ENCODE results near the gene MRPL52. TPM values are rescaled to one million over a fixed set of nuclear protein-coding genes. Genes with fewer than 3 reads are reported as not detected.

The MRPL52 gene
- total and polyA plus RNA-seq, 2 of the 13 experiments (the other 11 are each of a cell fraction or from before 2014, with no cell fraction given), result 118 to 329 TPM

- TF ChIP-seq, protein P1, sequence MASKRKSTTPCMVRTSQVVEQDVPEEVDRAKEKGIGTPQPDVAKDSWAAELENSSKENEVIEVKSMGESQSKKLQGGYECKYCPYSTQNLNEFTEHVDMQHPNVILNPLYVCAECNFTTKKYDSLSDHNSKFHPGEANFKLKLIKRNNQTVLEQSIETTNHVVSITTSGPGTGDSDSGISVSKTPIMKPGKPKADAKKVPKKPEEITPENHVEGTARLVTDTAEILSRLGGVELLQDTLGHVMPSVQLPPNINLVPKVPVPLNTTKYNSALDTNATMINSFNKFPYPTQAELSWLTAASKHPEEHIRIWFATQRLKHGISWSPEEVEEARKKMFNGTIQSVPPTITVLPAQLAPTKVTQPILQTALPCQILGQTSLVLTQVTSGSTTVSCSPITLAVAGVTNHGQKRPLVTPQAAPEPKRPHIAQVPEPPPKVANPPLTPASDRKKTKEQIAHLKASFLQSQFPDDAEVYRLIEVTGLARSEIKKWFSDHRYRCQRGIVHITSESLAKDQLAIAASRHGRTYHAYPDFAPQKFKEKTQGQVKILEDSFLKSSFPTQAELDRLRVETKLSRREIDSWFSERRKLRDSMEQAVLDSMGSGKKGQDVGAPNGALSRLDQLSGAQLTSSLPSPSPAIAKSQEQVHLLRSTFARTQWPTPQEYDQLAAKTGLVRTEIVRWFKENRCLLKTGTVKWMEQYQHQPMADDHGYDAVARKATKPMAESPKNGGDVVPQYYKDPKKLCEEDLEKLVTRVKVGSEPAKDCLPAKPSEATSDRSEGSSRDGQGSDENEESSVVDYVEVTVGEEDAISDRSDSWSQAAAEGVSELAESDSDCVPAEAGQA (IDR thresholded peaks at IDR 0.05; ENCODE audit: low read depth), result peak; percentile 95
- TF ChIP-seq, protein P1 (CRISPR knock-in tag; IDR thresholded peaks at IDR 0.05; ENCODE audit: borderline replicate concordance), result no peak
- TF ChIP-seq ZNF20 (CRISPR knock-in tag; IDR thresholded peaks at IDR 0.05), result peak; percentile 81; the same call in 1 of the 2 replicates
- TF ChIP-seq ZNF7 (CRISPR knock-in tag; IDR thresholded peaks at IDR 0.05), result peak; percentile 23; the same call in 1 of the 2 replicates
- TF ChIP-seq NBN (conservative IDR thresholded peaks at IDR 0.05), result no peak
- no peak for TF ChIP-seq FOXA1 (IDR thresholded peaks at IDR 0.05)
- no peak; the same call in 1 of the 2 replicates for TF ChIP-seq FOXA1 (CRISPR knock-in tag; IDR thresholded peaks at IDR 0.05)
- no peak; the same call in 1 of the 2 replicates for TF ChIP-seq ZNF646 (CRISPR knock-in tag; IDR thresholded peaks at IDR 0.05)
- no peak for TF ChIP-seq SRF (IDR thresholded peaks at IDR 0.05; ENCODE audit: low read depth, low read length)
- no peak for TF ChIP-seq HNF4A (CRISPR knock-in tag; IDR thresholded peaks at IDR 0.05)
- peak; percentile 81; the same call in 1 of the 2 replicates for TF ChIP-seq ZNF280D (CRISPR knock-in tag; IDR thresholded peaks at IDR 0.05)
- peak; percentile 91 for TF ChIP-seq AGO2 (optimal IDR thresholded peaks at IDR 0.05; ENCODE audit: low read depth, low read length)
- TF ChIP-seq ZNF724P (CRISPR knock-in tag; IDR thresholded peaks at IDR 0.05; ENCODE audit: borderline replicate concordance), result no peak; the same call in 1 of the 2 replicates
- peak; percentile 66 for TF ChIP-seq HHEX (CRISPR knock-in tag; IDR thresholded peaks at IDR 0.05)
Measured at GRCh38 chr14:22829661-22830442, at the start of gene MRPL52 (continued).

Measured in HepG2 (cell line).